Osteoblast (primary cell): Measurements from ENCODE around the gene SPIC. TPM values are rescaled to one million over a fixed set of nuclear protein-coding genes. Genes with fewer than 3 reads are reported as not detected.

ENCODE experiments used
- DNase-seq: peaks from one replicate; pipeline ENCODE4 v3.0.0; 2011; ENCODE audit warnings: low spot score, mixed read lengths; ENCODE audit not compliant: insufficient read length; ENCODE audit errors: missing footprints
- H2AFZ ChIP-seq: 2 replicates; pipeline ENCODE4 v1.6.0; 2011; ENCODE audit warnings: mild to moderate bottlenecking, low read length
- H3K27ac ChIP-seq: 2 replicates; pipeline ENCODE4 v1.5.1; 2011; ENCODE audit warnings: mild to moderate bottlenecking, low read depth, low read length, moderate library complexity
- H3K27me3 ChIP-seq: 2 replicates; pipeline ENCODE4 v1.6.0; 2012; ENCODE audit warnings: mild to moderate bottlenecking, control low read depth, inconsistent platforms, low read length, moderate library complexity; ENCODE audit not compliant: insufficient read depth
- H3K36me3 ChIP-seq: 2 replicates; pipeline ENCODE4 v1.5.1; 2011; ENCODE audit warnings: mild to moderate bottlenecking, low read length, control low read depth, moderate library complexity; ENCODE audit not compliant: insufficient read depth
- H3K4me1 ChIP-seq: 2 replicates; pipeline ENCODE4 v1.5.1; 2011; ENCODE audit warnings: mild to moderate bottlenecking, low read length, control low read depth, moderate library complexity; ENCODE audit not compliant: insufficient read depth
- H3K4me2 ChIP-seq: 2 replicates; pipeline ENCODE4 v1.6.0; 2011; ENCODE audit warnings: mild to moderate bottlenecking, low read length; ENCODE audit not compliant: insufficient read depth
- H3K4me3 ChIP-seq: fragments of 200-600 bp; sonication (generic); 3 replicates; pipeline ENCODE4 v1.5.1; 2012; ENCODE audit warnings: mild to moderate bottlenecking, low read length, inconsistent platforms; ENCODE audit not compliant: insufficient read depth
- H3K79me2 ChIP-seq: 2 replicates; pipeline ENCODE4 v1.6.0; 2012; ENCODE audit warnings: mild to moderate bottlenecking, low read length, control low read depth, inconsistent platforms; ENCODE audit not compliant: insufficient read depth
- H3K9me3 ChIP-seq: 2 replicates; pipeline ENCODE4 v1.5.1; 2011; ENCODE audit warnings: low read depth, low read length, control low read depth
- H4K20me1 ChIP-seq: 2 replicates; pipeline ENCODE4 v1.6.0; 2012; ENCODE audit warnings: mild to moderate bottlenecking, low read length, control low read depth; ENCODE audit not compliant: insufficient read depth
- small RNA-seq: library from RNA; depleted of rRNA; stranded (forward); fragments of <200 nt; gene quantifications from one replicate; pipeline ENCODE3, GENCODE V24; 2012
- total RNA-seq: library from RNA; depleted of rRNA; stranded (reverse); fragments of >200 nt; gene quantifications from 2 replicates; pipeline ENCODE4 v1.2.3, GENCODE V29; 2012
- TF ChIP-seq, protein P1 (sequence below): IDR thresholded peaks from 2 replicates; pipeline ENCODE4 v1.5.1; 2011; ENCODE audit warnings: mild to moderate bottlenecking, low read depth, low read length, moderate library complexity; ENCODE audit errors: extremely low read depth

Gene SPIC
- total RNA-seq, 1 donor, result not detected

DNA sequence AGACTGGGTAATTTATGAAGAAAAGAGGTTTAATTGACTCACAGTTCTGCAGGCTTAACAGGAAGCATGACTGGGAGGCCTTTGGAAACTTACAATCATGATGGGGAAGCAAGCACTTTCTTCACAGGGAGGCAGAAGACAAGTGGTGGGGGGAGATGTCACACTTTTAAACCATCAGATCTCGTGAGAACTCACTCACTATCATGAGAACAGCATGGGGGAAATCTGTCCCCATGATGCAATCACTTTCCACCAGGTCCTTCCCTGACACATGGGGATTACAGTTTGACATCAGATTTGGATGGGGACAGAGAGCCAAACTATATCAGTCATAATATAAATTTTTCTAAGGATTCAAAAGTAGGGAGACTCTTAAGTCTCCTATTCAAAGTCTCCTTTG is 46.0 kb downstream of the SPIC start:
- Histone ChIP-seq H3K79me2 (no peaks in the 10 kb centered on the region), H3K9me3 (no peaks in the 10 kb centered on the region), H2AFZ (no peak overlapping the region), H3K36me3 (no peaks in the 10 kb centered on the region), H3K4me2 (no peak overlapping the region), H3K4me1 (no peaks in the 10 kb centered on the region), H3K4me3 (no peak overlapping the region), H3K27me3 (no peaks in the 10 kb centered on the region), H4K20me1 (no peaks in the 10 kb centered on the region), H3K27ac (no peak overlapping the region)
- no peak for DNase-seq
- TF ChIP-seq, protein P1, sequence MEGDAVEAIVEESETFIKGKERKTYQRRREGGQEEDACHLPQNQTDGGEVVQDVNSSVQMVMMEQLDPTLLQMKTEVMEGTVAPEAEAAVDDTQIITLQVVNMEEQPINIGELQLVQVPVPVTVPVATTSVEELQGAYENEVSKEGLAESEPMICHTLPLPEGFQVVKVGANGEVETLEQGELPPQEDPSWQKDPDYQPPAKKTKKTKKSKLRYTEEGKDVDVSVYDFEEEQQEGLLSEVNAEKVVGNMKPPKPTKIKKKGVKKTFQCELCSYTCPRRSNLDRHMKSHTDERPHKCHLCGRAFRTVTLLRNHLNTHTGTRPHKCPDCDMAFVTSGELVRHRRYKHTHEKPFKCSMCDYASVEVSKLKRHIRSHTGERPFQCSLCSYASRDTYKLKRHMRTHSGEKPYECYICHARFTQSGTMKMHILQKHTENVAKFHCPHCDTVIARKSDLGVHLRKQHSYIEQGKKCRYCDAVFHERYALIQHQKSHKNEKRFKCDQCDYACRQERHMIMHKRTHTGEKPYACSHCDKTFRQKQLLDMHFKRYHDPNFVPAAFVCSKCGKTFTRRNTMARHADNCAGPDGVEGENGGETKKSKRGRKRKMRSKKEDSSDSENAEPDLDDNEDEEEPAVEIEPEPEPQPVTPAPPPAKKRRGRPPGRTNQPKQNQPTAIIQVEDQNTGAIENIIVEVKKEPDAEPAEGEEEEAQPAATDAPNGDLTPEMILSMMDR, result no peak

- DNase-seq, result no peak
- H3K4me3 ChIP-seq, result no peak overlapping the region
- H3K4me2 ChIP-seq, result no peak overlapping the region
- no peaks in the 10 kb centered on the region for H3K4me1 ChIP-seq
- TF ChIP-seq, protein P1, result no peak
- H3K9me3 ChIP-seq, result no peaks in the 10 kb centered on the region
- H3K36me3 ChIP-seq, result no peaks in the 10 kb centered on the region
- no peaks in the 10 kb centered on the region for H3K27me3 ChIP-seq
- no peaks in the 10 kb centered on the region for H4K20me1 ChIP-seq
- no peaks in the 10 kb centered on the region for H3K79me2 ChIP-seq
- no peak overlapping the region for H3K27ac ChIP-seq
- H2AFZ ChIP-seq, result no peak overlapping the region
Observed at GRCh38 chr12:101527682-101528081, 52.5 kb downstream of the SPIC start.

DNA sequence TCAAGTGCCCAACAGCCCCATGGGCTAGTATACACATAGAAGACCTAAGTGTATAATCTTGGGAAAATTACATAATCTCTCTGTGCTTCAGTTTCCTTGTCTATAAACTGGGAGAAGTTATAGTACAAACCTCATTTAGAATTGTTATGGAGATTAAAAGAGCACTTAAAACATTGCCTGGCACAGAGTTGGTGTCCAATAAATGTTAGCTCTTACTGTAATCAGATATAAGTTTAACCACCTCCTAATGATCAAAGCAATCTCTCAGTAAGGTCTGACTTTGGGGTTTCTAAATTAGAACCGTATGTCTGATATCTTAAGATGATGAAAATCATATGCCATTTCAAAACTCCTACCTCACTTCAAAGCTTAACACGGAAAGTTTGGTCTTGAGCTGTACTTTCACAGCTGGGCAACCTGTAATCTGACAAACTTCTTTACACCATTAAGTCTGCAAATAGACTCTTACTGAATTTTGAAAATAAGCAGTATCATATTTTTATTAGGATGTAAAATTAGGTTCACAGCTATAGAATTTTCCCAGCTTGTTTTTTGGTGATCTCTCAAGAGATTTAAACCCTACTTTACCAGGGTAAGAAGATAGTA is 61.0 kb downstream of the SPIC start:
- Histone ChIP-seq H3K9me3 (no peaks in the 10 kb centered on the region), H3K36me3 (no peaks in the 10 kb centered on the region), H4K20me1 (no peaks in the 10 kb centered on the region), H3K27ac (no peak overlapping the region), H3K79me2 (no peaks in the 10 kb centered on the region), H2AFZ (no peak overlapping the region), H3K4me1 (no peaks in the 10 kb centered on the region), H3K4me3 (no peak overlapping the region), H3K4me2 (no peak overlapping the region), H3K27me3 (no peaks in the 10 kb centered on the region)
- no peak for DNase-seq
- TF ChIP-seq, protein P1, result no peak

Small RNA genes lying within 50 kb of the gene (small RNA-seq; reads per million reads assigned to genes)
- gene RF00019, result not detected
- gene RNA5SP367, result not detected
- gene RNU5E-5P, result not detected

Other genes starting within 250 kb of the SPIC start
- 18.3 and 18.8 TPM in 2 replicates for gene UTP20, start 195.2 kb upstream of the SPIC start, total RNA-seq
- gene ARL1, start 67.6 kb upstream of the SPIC start, total RNA-seq, result 90.8 and 94.9 TPM in 2 replicates
- not detected in 2 replicates for gene MYBPC1, start 119.6 kb downstream of the SPIC start, total RNA-seq
- gene CHPT1, start 222.3 kb downstream of the SPIC start, total RNA-seq, result 24.6 and 32.7 TPM in 2 replicates